CD4-positive, alpha-beta T cell treated with Interleukin-1 beta for 1 hour (primary cell): ENCODE measurements around the gene NT5M.

Experiments
- DNase-seq, 2 donors: peaks; one replicate each; pipeline ENCODE4 v3.0.0-alpha.2; 2020 to 2022

NT5M gene

DNA sequence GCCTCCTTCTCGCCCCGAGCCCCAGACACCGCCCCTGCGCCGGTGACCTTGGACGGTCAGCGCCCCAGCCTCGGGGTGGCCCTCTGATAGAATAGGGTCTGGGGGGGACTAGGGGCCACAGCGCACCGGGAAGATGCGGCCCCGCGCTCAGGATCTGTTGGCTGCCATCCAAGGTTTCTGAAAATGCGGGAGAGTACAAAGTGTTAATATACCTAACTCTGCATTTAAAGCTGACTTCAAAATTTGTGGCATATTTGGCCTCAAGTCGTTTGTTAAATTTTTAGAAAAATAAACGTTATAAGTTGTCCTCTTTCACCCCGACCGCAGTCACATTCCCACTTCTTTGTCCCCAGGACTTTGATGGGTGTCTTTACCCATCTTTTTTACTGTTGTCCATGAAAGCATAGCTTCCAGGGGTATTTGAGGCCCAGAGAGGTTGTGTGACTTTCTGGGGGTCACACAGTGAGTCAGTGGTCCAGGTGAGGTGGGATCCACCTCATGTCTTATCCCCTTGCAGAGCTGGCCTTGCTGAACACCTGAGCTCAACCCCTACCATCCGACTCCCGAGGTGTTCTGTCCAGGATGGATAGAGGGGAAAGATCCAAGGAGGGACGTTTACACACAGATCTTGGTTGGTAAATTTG, 796 bp downstream of the NT5M start:
- DNase-seq: no peak

DNA sequence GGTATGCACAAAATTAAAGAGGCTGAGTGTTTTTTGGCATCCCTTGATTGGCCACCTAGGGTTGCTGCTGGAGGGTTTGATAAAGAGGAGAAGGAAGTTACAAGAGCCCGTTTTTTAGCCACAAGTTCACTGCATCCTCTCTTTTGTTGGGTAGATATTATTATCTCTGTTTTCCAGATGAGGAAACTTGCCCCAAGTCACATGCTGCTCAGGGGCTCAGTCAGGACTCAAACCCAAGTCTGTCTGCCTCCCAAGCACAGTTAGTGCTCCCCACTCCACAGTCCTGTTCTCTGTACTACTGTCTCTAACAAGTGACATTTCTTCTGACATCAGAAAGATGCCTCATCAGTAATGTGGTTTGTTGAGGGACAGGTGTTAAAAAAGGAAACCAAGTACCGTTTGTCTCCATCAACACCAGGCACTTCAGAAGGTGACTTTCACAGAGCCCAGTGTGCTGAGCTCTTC, 1.4 kb downstream of the NT5M start:
- DNase-seq: peak; percentile 44 to 69

DNA sequence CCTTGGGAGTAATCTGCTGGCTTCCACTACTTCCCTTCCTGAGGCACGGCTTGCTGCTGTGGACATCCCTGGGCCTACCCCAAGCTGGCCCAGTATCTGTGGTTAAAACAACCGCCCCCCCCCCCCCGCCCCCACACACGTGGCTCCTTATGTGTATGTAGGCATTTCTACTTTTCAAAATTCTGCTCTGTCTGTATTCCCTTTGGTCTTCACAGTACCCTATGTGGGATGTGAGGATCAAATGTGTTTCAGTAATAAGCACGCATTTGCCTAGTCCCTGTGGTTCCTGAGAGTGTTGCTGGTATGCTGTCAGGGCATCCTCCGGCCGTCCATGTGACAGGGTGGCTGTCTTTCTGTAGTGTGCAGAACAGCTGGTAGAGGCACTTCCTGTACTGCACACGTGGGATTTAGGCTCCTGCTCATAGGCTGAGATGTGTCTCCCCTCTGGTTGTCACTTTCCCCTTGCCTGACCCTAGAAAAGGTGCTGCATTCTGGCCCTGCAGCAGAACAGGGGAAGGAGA, 2.2 kb downstream of the NT5M start:
- DNase-seq: peak; percentile 62 to 75

DNA sequence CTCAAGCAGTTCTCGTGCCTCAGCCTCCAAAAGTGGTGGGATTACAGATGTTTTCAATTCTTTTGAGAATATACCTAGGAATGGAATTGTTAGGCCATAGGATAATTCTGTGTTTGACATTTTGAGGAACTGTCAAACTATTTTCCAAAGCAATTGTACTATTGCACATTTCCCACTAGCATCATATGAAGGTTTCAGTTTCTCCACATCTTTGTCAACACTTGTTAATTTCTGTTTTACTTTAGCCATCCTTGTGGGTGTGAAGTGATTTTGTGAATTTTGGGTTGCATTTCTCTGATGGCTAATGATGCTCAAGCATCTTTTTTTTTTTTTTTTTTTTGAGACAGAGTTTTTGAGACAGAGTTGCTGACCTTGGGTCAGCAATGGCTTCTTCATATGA, 6.2 kb downstream of the NT5M start:
- DNase-seq: no peak

DNA sequence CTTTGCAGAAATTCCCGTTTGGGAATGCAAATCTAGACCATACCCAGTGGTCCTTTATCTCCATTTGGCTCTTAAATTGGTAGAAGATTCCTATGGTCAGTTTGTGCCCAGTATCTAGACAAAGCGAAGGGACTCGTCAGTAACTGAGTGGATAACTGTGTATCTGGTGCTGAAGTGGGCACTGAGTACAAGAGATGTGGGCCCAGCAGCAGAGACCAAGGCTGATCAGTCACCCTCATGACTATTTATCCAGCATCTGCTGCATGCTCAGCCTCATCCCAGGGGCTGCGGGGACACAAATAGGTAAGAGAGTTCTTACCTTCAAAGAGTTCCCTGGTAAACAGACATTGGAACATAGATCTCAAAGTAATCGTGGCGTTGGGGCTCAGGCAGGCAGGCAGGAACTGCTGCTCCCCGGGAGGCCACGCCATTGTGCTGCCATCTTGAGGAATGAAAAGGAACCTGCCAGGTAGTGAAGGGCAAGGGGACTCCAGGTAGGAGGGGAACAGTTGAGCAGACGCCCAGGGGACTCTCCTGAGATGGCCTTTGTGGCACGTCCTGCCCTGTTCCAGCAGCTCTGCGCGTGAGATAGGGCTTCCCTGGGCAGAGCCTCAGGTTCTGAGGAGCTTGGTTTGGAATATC, 10.3 kb downstream of the NT5M start:
- DNase-seq: peak; percentile 74 to 82

DNA sequence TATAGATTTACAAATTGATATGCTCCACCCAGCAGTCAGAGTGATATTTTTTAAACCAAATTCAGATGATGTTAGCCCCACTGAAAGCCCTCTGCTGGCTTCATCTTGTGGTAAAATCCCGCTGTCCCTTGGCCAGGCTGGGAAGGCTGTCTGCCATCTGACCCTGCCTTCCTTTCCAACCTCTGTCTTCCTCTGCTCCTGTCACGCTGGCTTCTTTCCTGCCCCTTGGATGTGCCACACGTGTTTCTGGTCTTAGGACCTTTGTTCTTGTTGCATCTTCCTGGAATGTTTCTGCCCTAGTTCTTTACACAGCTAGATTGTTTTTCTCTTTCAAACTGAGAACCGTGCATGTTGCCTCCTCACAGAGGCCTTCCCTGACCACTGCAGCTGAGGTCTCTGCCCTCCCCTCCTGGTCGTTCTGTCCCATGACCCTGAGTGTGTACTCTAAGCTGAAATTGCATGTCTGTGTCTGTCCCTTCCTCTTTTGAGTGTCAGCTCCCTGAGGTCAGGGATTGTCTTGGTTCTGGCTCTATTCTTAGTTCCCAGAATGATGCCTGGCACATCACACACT, 11.4 kb downstream of the NT5M start:
- DNase-seq: no peak

DNA sequence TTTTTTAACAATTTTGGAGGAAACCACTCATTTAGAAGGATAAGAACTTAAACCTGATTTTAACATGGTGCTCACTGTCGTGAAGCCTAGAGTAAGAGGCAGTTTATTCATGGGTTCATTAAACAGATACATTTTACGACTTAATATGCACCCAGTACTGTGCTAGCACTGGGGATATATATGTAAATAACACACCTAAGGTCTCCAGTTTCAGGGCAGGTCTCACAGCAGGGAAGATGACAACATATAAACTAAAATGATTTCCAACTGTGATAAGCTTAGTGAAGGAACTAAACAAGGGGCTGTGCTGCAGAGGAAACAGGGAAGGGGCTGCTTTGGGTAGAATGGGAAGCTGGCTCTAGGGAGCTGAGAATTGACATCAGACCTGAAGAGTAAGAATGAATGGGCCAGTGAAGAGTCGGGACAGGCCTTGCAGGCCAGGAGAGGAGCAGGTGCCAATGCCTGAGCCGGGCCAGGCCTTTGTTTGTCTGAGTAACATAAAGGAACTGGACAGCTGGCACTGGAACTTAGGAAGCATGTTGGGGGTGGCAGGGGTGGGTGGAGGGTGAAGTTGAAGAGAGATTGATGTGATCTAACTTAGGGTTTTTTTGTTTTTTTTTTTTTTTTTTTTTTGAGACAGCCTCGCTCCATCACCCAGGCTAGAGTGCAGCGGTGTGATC, 12.1 kb downstream of the NT5M start:
- no peak for DNase-seq

DNA sequence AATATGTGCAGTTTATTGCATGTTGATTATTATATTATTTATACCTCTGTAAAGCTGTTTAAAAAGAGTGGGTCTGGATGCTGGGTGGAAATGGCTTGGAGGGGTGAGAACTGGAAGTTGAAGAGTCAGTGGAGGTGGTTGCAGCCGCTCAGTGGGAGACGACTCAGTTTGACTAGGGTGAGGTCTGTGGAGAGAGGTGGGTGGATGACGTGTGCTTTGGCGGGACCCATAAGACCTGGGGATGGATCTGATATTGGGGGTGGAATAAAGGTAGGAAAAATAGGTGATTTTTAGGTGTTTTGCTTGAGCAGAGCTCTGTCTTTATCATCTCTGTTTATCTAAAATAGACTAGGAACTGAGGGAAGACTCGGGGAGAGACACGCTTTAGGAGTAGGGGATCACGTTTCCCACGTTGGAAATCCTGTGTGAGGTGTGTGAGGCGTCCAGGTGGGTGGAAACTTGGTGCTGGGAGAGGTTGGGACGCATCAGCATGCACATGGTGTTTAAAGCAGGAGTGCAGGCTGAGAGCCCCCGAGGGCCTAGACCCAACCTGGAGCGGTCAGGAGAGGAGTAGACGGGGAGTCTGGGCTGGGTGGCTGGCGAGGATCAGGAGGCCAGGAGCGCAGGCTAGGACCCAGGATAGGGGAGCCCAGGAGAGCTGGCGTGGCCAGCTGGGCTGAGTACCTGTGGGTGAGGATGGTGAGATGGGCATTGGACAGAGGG, 17.2 kb downstream of the NT5M start:
- no peak for DNase-seq

DNA sequence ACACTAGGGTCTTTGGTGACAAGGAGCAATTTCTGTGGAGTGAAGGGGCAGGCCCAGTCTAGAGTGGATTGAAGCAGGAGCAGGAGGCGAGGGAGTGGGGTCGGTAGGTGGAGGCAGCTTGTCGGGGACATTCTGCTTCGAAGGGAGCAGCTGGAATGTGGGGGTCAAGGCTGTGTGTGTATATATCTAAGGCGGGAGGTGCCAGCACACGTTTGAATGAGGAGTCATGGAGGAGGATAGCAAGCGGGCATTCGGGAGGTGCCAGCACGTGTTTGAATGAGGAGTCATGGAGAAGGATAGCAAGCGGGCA, 17.7 kb downstream of the NT5M start:
- no peak for DNase-seq

DNA sequence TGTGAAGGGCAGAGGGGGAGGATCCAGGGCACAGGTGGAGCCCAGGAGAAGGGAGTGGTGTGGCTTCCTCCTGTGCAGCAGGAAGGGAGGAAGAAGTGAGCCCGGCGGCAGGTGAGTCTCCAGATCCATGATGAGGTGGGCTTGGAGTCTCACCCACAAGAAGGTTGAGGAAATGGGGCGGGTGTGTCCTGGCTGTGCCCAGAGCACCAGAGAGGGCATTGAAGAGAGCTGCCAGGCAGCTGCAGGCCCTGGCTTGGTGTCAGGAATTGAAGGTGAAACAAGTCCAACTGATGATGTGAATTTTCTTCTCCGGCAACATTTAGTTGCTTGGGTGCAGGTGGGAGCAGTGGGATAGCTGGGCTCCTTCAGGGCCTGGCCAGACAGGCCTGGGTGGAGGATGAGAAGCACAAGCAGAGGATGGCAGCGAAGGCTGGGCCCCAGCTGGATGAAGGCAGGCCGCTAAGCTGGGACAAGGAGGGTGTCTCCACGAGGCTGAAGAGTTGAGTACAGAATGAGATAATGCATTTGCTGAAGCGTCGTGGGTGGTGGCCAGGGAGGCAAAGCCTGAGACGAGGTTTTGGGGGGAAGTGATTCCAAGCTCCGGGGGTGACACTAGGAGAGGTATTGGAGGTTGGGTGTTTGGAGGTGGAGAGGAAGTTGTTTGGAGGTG, 18.3 kb downstream of the NT5M start:
- DNase-seq: no peak

DNA sequence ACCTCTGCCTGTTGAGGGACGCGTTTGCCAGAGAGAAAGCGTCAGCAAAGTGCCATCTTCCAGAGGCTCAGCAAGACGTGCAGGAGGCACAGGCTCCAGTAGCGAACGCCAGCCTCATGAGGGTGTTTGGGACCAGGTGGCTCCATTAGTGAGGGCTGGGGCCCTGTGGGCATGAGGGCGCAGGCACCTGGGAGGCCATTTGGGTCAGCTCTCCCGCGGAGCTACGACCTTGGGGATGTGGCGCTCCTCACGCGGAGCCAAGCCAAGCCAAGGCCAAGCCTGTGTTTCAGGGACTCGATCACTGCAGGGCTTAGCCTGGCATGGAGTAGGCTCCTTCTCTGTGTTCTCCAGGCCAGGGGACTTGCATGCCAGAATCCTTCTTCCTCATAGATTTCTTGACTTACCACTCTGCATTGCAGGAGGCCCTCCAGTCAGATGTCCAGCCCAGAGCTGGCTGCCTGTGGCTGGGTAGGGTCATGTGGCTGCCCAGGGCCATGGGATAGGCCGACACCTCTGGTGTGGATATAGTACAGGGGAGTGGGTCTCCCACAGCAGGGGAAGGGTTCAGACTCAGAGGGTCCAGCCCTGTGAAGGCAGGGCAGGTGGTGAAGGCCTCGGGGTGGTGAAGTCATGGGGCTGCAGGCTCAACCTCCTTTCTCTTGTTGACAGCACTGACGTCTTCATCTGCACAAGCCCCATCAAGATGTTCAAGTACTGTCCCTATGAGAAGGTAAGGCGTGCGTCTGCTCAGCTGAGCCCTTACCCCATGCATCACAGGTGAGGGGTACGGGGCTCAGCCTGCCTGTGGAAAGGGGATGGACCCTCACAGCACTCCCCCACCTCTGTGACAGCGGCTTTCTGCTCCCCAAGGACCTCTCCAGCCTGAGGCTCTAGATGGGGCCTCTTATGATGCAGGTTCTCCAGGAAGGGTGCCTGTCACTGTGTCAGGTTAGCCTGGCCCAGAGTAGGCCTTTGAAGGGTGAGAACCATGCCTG, 19.6 kb downstream of the NT5M start:
- no peak for DNase-seq

DNA sequence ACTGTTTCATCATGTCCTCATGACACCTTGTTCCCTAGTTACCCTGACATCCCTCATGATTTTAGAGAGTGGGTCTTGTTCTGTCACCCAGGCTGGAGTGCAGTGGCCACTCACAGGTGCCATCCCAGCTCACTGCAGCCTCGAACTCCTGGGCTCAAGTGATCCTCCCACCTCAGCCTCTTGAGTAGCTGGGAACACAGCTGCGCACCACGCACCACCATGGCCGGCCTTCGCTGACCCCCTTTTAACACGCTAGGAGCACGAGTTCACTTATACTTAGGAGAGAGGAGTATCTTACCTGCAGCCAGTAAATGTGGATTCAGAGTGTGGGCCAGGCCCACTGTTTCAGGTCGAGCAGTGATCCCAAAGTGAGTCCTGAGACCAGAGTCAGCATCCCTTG, 21.4 kb downstream of the NT5M start:
- no peak for DNase-seq

DNA sequence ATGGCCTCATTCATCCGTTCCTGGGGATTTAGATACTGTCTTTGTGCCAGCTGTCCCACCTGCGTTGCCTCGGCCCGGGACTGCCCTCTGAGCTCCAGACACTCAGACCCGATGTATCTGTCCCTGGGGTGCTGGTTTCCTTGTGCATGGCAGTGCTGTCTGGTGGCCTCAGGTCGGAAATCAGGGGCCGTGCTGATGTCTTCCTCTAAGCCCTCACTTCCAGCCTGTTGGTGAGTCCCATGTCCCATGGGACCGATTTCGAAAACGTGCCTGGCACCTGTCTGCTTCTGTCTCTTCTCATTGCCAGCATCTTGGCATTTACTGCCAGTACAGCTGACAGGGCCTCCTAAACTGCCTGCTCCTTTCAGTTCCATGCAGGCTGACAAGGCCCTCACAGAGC, 22.1 kb downstream of the NT5M start:
- no peak for DNase-seq

DNA sequence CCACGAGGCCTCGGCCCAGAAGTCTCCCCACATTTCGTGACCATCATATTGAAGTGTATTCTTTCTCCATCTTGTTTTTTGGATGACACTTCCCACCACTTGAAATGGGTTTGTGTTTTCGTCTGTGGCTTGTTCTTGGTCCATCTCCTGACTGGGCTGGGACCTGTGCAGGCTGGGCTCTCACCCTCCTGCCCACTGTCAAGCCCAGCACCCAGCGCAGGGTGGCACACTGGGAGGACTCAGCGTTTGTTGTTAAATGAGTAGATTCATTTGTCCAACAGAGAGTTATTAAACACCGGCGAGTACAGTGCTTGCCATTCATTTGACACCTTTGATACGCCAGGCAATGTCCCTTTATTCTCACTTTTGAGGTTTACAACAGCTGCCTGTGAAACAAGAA, 22.6 kb downstream of the NT5M start:
- DNase-seq: no peak

DNA sequence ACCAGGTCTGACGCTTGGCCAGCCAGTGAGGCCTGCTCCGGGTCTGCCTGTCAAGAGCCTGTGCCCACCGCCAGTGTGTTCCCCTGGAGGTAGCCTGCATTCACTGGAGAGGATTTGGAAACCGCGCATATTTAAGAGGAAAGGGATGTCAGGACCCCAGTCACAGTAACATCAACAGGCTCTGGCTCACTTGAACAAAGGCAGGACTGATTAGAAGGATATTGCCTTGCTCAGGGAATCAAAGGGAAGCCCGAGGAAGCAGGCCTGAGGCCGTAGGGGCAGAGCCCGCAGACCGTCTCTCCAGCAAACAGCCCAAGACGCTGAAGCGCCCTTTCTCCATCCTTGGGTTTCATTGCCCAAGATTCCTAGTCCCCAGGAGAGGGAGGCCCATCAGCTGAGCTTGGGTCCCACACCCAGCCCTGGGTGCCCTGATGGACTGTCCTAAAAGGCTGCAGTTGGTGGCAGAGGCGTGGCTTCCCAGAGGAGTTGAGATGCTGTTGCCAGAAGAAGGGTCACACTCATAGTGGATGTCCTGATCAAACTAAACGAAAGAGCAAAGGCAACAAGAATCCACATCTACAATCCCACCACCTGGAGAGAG, 23.2 kb downstream of the NT5M start:
- DNase-seq: no peak

DNA sequence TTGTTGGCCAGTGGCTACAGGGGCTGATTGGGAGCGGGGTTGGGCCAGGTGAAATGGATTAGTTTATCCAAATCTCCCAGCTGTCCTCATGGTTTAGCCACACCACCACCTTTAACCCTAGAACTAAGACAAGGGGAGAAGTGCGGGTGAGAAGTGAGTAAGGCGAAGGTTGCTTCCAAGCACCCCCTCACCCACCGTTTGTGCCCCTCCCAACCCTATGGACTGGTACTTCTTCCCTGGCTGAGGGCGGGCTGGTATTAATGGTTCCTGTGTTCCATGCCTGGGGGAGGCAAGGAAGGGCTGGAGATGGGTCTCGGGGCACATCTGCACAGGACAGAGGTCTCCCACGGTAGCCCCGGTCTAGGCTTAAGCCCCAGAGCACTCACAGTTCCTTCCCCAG, 25.1 kb downstream of the NT5M start:
- no peak for DNase-seq

DNA sequence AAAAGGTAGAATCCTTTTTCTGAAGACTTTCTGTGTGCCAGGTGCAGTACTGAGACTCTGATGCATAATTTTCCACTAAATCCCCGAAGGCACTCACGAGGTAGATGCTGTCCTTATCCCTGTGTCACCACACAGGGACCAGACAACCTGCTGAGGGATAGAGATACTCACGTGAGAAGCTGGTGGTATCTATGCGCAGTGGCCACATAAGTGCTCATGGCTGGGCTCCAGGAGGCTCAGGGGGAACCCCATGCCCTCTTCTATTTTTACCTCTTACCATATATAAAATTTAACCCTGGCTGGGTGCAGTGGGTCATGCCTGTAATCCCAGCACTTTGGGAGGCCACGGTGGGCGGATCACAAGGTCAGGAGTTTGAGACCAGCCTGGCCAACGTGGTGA, 38.3 kb downstream of the NT5M start:
- no peak for DNase-seq

DNA sequence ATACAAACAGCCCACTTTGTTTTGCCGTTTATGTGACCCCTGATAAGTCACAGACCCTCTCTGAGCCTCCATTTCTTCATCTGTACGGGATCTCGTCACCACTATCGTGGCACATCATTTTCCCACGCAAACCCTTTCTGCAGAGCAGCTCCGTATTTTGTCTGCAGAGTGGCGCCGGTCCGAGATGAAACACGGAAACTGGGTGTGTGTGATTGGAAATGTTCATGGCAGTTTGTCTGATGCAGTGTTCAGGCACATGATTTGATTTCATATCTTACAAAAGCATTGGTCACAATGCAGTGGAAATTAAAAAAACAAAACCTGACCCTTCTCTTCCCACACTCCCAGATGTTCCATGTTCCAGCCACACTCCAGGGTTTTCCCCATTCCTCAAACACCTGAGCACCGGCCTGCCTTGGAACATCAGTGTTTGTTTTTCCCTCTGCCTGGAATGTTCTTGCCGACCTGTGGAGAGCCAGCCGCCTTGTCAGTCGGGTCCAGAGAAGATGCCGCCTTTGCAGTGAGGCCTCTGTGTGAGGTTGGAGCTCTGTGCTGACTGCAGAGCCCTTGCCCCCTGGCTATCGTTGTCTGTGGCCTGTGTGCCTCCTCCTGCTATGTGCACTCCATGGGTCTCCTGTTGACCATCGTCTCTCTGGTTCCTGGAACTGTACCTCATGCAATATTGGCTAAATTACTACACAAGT, 39.2 kb downstream of the NT5M start:
- no peak for DNase-seq

DNA sequence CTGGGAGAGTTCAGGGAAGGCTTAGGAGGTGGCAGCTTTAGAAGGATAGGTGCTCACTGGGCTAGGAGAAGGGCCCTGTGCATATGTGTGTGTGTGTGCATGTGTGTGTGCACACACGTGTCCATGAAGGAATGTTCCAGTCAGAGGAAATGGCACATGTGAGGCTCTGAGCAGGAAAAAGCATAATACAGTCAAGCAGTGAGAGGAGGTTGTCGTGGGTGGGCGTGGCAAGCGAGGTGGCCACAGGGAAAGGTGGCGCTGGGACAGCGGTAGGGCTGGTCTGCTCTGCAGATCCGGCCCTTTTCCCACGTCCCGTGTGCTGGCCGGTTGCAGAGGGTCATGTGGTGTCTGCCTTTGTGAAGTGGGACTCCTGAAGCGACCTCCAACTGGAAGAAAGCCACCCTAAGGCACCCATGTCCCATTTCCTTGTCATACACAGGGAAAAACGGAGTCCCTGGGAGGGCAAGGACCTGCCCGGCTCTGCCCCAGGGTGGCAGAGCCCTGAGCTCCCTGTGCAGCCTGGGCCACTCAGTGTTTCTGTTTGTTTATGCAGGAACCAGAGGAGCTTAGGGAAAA, 40.1 kb downstream of the NT5M start:
- DNase-seq: no peak
